ENCODE data around the gene TRAF5. TPM values are rescaled to one million over a fixed set of nuclear protein-coding genes. Genes with fewer than 3 reads are reported as not detected.

The TRAF5 gene
- total RNA-seq, 1 experiment from 2014 or later = 22.2 TPM

DNA sequence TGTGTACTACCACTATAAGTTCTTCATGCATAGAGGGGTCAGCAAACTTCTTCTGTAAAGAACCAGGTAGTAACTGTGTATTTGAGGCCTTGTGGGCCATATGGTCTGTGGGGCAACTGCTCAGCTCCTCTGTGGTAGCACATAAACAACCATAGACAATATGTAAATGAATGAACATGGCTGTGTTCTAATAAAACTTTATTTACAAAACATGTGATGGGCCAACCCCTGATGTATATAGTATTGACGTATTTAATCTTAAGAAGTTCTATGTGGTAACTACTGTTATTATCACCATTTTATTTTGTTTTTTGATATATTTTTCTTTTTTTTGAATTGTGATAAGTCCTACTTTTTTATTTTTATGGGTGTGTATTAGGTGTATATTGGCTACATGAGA lies 15.4 kb downstream of the TRAF5 start:
- ATAC-seq = no peak
- no peak for DNase-seq (ENCODE audit: low spot score)
- Mint-ChIP-seq H3K27me3 (ENCODE audit: low read depth) (no peaks in the 10 kb centered on the region), H3K36me3 (no peaks in the 10 kb centered on the region), H3K27ac (no peak overlapping the region), H3K4me3 (no peak overlapping the region), H3K9me3 (no peaks in the 10 kb centered on the region), H3K4me1 (peaks cover 41% of the 10 kb centered on the region)
- TF ChIP-seq NFATC4 (CRISPR knock-in tag; IDR thresholded peaks at IDR 0.05) (no peak), GTF2I (CRISPR knock-in tag; conservative IDR thresholded peaks at IDR 0.05) (no peak), TEAD1 (CRISPR knock-in tag; IDR thresholded peaks at IDR 0.05) (no peak), TEAD4 (CRISPR knock-in tag; IDR thresholded peaks at IDR 0.05) (no peak), CBFB (CRISPR knock-in tag; IDR thresholded peaks at IDR 0.05; ENCODE audit: low read depth) (no peak), JUN (CRISPR knock-in tag; IDR thresholded peaks at IDR 0.05) (no peak), ZNF671 (CRISPR knock-in tag; IDR thresholded peaks at IDR 0.05) (no peak), TP53 (CRISPR knock-in tag; IDR thresholded peaks at IDR 0.05) (no peak), ZNF138 (CRISPR knock-in tag; conservative IDR thresholded peaks at IDR 0.05) (no peak), ZNF317 (CRISPR knock-in tag; IDR thresholded peaks at IDR 0.05; ENCODE audit: borderline replicate concordance, low read depth) (no peak), CREM (CRISPR knock-in tag; IDR thresholded peaks at IDR 0.05) (no peak), SP1 (CRISPR knock-in tag; conservative IDR thresholded peaks at IDR 0.05) (no peak), JAZF1 (CRISPR knock-in tag; IDR thresholded peaks at IDR 0.05) (no peak)
- TF ChIP-seq, protein P1, sequence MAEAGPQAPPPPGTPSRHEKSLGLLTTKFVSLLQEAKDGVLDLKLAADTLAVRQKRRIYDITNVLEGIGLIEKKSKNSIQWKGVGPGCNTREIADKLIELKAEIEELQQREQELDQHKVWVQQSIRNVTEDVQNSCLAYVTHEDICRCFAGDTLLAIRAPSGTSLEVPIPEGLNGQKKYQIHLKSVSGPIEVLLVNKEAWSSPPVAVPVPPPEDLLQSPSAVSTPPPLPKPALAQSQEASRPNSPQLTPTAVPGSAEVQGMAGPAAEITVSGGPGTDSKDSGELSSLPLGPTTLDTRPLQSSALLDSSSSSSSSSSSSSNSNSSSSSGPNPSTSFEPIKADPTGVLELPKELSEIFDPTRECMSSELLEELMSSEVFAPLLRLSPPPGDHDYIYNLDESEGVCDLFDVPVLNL (CRISPR knock-in tag; IDR thresholded peaks at IDR 0.05; ENCODE audit: borderline replicate concordance, low read depth) = no peak
- TF ChIP-seq, protein P2, sequence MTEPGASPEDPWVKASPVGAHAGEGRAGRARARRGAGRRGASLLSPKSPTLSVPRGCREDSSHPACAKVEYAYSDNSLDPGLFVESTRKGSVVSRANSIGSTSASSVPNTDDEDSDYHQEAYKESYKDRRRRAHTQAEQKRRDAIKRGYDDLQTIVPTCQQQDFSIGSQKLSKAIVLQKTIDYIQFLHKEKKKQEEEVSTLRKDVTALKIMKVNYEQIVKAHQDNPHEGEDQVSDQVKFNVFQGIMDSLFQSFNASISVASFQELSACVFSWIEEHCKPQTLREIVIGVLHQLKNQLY (CRISPR knock-in tag; IDR thresholded peaks at IDR 0.05) = no peak
- TF ChIP-seq, protein P3, sequence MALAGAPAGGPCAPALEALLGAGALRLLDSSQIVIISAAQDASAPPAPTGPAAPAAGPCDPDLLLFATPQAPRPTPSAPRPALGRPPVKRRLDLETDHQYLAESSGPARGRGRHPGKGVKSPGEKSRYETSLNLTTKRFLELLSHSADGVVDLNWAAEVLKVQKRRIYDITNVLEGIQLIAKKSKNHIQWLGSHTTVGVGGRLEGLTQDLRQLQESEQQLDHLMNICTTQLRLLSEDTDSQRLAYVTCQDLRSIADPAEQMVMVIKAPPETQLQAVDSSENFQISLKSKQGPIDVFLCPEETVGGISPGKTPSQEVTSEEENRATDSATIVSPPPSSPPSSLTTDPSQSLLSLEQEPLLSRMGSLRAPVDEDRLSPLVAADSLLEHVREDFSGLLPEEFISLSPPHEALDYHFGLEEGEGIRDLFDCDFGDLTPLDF (CRISPR knock-in tag; IDR thresholded peaks at IDR 0.05) = no peak
- ChIA-PET CTCF (interaction anchor here (1.2 kb wide), 1 partner anchor 18 kb away, joined by 3 read pairs; no protein-coding TSS in a partner anchor), POLR2A (no interaction called here)

DNA sequence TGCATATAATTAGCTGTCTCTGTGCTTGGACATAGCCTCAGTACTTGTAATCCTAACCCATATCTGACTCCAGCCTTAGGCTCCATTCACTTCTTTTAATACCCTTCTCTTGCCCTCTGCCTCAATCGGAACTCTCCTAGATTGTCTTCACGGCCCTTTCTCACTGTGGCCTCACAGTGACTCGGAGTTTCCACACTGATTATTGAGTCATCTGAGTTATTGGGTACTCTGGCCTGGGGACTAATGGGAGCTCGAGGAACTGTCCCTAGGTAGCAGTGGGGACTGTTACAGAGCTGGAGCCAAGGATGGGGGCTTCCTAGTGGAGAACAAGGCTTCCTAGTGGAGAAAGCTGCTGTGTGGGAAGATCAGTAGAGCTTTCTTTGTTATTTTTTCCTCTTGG lies 17.0 kb downstream of the TRAF5 start:
- Mint-ChIP-seq H3K4me1 (peaks cover 33% of the 10 kb centered on the region), H3K27me3 (ENCODE audit: low read depth) (no peaks in the 10 kb centered on the region), H3K27ac (no peak overlapping the region), H3K36me3 (no peaks in the 10 kb centered on the region), H3K4me3 (no peak overlapping the region), H3K9me3 (no peaks in the 10 kb centered on the region)
- ATAC-seq = no peak
- CTCF ChIA-PET = interaction anchor here (1.3 kb wide), 1 partner anchor 21 kb away, joined by 4 read pairs; no protein-coding TSS in a partner anchor
- TF ChIP-seq, protein P3 (CRISPR knock-in tag; IDR thresholded peaks at IDR 0.05) = no peak
- TF ChIP-seq, protein P4, sequence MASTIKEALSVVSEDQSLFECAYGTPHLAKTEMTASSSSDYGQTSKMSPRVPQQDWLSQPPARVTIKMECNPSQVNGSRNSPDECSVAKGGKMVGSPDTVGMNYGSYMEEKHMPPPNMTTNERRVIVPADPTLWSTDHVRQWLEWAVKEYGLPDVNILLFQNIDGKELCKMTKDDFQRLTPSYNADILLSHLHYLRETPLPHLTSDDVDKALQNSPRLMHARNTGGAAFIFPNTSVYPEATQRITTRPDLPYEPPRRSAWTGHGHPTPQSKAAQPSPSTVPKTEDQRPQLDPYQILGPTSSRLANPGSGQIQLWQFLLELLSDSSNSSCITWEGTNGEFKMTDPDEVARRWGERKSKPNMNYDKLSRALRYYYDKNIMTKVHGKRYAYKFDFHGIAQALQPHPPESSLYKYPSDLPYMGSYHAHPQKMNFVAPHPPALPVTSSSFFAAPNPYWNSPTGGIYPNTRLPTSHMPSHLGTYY (CRISPR knock-in tag; IDR thresholded peaks at IDR 0.05) = no peak
- TF ChIP-seq, protein P5, sequence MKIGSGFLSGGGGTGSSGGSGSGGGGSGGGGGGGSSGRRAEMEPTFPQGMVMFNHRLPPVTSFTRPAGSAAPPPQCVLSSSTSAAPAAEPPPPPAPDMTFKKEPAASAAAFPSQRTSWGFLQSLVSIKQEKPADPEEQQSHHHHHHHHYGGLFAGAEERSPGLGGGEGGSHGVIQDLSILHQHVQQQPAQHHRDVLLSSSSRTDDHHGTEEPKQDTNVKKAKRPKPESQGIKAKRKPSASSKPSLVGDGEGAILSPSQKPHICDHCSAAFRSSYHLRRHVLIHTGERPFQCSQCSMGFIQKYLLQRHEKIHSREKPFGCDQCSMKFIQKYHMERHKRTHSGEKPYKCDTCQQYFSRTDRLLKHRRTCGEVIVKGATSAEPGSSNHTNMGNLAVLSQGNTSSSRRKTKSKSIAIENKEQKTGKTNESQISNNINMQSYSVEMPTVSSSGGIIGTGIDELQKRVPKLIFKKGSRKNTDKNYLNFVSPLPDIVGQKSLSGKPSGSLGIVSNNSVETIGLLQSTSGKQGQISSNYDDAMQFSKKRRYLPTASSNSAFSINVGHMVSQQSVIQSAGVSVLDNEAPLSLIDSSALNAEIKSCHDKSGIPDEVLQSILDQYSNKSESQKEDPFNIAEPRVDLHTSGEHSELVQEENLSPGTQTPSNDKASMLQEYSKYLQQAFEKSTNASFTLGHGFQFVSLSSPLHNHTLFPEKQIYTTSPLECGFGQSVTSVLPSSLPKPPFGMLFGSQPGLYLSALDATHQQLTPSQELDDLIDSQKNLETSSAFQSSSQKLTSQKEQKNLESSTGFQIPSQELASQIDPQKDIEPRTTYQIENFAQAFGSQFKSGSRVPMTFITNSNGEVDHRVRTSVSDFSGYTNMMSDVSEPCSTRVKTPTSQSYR (CRISPR knock-in tag; IDR thresholded peaks at IDR 0.05) = no peak
- no peak for TF ChIP-seq CREM (CRISPR knock-in tag; IDR thresholded peaks at IDR 0.05)
- TF ChIP-seq, protein P6, sequence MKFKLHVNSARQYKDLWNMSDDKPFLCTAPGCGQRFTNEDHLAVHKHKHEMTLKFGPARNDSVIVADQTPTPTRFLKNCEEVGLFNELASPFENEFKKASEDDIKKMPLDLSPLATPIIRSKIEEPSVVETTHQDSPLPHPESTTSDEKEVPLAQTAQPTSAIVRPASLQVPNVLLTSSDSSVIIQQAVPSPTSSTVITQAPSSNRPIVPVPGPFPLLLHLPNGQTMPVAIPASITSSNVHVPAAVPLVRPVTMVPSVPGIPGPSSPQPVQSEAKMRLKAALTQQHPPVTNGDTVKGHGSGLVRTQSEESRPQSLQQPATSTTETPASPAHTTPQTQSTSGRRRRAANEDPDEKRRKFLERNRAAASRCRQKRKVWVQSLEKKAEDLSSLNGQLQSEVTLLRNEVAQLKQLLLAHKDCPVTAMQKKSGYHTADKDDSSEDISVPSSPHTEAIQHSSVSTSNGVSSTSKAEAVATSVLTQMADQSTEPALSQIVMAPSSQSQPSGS (CRISPR knock-in tag; IDR thresholded peaks at IDR 0.05; ENCODE audit: borderline replicate concordance, low read depth) = no peak
- no peak for DNase-seq (ENCODE audit: low spot score)
- POLR2A ChIA-PET = no interaction called here
